Mucosa of rectum (tissue), 2 donors: ENCODE data around the gene PEAK3.

Source experiments
- H3K27ac ChIP-seq, 2 donors: one replicate each; pipeline ENCODE4 v1.7.0; 2013; ENCODE audit warnings: inconsistent platforms in 2 of 2, low read depth in 2 of 2, low read length in 2 of 2
- H3K27me3 ChIP-seq, 2 donors: one replicate each; pipeline ENCODE4 v1.7.0; 2013; ENCODE audit warnings: low read length in 2 of 2; ENCODE audit not compliant: control insufficient read depth in 2 of 2, insufficient read depth in 2 of 2
- H3K36me3 ChIP-seq, 2 donors: one replicate each; pipeline ENCODE4 v1.7.0; 2013; ENCODE audit warnings: low read length in 2 of 2; ENCODE audit not compliant: control insufficient read depth in 2 of 2, insufficient read depth in 2 of 2
- H3K4me1 ChIP-seq, 2 donors: one replicate each; pipeline ENCODE4 v1.7.0; 2013; ENCODE audit warnings: low read length in 2 of 2, mild to moderate bottlenecking in 1 of 2; ENCODE audit not compliant: control insufficient read depth in 2 of 2, insufficient read depth in 2 of 2
- H3K4me3 ChIP-seq, 2 donors: one replicate each; pipeline ENCODE4 v1.7.0; 2013; ENCODE audit warnings: low read length in 2 of 2
- H3K9ac ChIP-seq, 2 donors: one replicate each; pipeline ENCODE4 v1.7.0; 2013; ENCODE audit warnings: low read length in 2 of 2, low read depth in 1 of 2, mild to moderate bottlenecking in 1 of 2
- H3K9me3 ChIP-seq, 2 donors: one replicate each; pipeline ENCODE4 v1.7.0; 2013; ENCODE audit warnings: low read length in 2 of 2; ENCODE audit not compliant: control insufficient read depth in 2 of 2
- donor health status: healthy.
- donor health status: Normal muscosa, but diverticular disease.

Gene PEAK3

DNA sequence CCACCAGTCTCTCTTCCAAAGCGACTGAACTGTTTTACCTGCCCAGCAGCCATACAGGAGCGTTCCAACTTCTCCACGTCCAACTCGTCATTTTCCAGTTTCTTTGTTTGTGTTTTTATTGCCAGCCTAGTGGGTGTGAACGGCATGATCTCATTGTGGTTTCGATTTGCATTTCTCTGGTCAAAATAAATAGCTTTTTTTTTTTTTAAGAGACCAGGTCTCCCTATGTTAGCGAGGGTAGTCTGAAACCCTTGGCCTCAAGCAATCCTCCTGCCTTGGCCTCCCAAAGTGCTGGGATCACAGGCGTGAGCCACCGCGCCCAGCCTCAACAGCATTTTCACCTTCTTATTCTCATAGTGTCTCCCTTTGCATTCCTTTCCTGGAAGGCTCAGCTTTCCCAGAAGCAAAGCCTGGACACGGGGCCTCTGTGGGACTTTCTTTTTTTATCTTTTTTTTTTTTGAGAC lies 21.6 kb downstream of the PEAK3 start:
- Histone ChIP-seq H3K36me3 (no peaks in the 10 kb centered on the region), H3K27ac (peak overlapping the region; percentile 54 to 72), H3K4me3 (peak overlapping the region; percentile 40 to 41), H3K4me1 (peaks cover 0 to 5% of the 10 kb centered on the region in 2 donors), H3K27me3 (no peaks in the 10 kb centered on the region), H3K9me3 (no peaks in the 10 kb centered on the region), H3K9ac (peak overlapping the region in 1 of 2 donors; percentile 24)

GRCh38 chr19:2259336-2259735 lies 22.6 kb downstream of the PEAK3 start:
- Histone ChIP-seq H3K9ac (no peak overlapping the region), H3K4me1 (peaks cover 0 to 5% of the 10 kb centered on the region in 2 donors), H3K36me3 (no peaks in the 10 kb centered on the region), H3K27ac (no peak overlapping the region), H3K9me3 (no peaks in the 10 kb centered on the region), H3K27me3 (no peaks in the 10 kb centered on the region), H3K4me3 (no peak overlapping the region)

DNA sequence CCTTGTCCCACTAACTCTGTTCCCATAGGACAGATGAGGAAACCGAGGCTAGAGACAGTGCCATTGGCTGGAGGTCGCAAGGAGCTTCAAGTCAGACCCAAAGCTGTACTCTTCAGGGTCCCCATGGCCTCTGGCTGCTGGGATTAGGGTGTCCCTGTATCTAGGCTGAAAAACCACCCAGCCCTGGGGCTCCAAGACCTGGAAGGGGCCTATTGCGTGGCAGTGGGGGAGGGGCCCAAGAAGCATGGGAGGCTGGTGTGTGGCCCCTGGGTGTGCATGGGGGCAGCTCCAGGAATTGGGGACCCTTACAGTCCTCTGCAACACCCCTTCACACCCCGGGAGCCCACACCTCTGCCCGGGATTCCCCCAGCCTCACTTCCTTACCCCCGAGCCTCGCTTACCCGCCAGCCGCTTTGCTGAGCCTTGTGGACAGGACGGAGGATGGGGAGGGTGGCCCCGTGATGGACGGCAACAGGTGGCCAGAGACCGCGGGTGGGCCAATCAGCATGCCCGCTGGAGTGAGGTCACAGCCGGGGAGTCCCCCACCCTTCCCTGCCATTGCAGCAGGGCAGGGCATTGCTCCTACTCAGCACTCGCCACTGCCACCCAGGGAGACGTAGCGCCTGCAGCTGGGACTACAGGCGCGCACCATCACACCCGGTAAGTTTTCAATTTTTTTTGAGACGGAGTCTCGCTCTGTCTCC lies 25.8 kb downstream of the PEAK3 start, which contains the start of gene JSRP1:
TSS of gene JSRP1 (minus strand) at position 436 of the 704 bp plus-strand sequence. CDS start 1,103 bp downstream, outside the sequence.
- no peak within 1 kb of the TSS for H3K27ac ChIP-seq

DNA sequence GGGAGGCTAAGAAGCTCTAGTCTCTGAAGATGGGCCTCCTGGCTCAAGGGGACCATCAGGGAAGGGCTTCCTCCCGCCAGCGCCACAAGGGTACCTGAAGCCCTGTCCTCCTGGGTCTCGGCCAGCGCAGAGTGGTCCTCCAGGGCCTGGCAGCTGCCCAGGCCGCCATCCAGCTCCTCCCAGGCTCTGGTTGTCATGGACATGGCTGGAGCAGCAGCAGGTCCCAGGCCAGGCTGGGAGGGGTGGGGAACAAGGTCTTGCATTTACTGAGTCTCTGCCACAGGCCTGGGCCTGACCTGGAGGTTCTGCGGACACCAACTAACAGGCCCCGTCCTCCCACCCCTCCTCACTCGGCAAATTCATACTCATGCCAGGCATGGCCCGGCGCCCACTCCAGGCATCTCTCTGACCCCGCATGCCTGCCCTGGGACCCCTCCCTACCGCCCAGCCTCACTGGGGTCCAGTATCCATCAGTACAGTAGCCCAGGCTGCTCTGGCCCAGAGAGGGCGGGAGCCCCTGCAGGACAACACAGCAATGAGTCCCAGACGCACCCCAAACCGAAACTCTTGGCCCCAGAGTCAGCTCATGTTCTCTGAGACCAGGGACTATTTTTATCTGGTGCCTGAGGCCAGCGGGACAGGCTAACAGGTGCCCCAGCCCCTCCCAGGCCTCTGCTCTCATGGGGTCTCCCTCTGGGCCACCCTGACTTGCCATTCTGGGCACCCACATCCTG lies 26.7 kb downstream of the PEAK3 start:
- no peak overlapping the region for H3K27ac ChIP-seq

More for the DNA sequence above, 25.8 kb downstream of the PEAK3 start, which contains the start of gene JSRP1:
- no peaks in the 10 kb centered on the region for H3K9me3 ChIP-seq
- peak within 1 kb of the TSS in 1 of 2 donors; percentile 13 for H3K4me3 ChIP-seq
- peaks cover 20 to 25% of the 10 kb centered on the region in 2 donors for H3K27me3 ChIP-seq
- peaks cover 10 to 13% of the 10 kb centered on the region in 2 donors for H3K4me1 ChIP-seq
- H3K9ac ChIP-seq = no peak within 1 kb of the TSS
- H3K36me3 ChIP-seq = no peaks in the 10 kb centered on the region

DNA sequence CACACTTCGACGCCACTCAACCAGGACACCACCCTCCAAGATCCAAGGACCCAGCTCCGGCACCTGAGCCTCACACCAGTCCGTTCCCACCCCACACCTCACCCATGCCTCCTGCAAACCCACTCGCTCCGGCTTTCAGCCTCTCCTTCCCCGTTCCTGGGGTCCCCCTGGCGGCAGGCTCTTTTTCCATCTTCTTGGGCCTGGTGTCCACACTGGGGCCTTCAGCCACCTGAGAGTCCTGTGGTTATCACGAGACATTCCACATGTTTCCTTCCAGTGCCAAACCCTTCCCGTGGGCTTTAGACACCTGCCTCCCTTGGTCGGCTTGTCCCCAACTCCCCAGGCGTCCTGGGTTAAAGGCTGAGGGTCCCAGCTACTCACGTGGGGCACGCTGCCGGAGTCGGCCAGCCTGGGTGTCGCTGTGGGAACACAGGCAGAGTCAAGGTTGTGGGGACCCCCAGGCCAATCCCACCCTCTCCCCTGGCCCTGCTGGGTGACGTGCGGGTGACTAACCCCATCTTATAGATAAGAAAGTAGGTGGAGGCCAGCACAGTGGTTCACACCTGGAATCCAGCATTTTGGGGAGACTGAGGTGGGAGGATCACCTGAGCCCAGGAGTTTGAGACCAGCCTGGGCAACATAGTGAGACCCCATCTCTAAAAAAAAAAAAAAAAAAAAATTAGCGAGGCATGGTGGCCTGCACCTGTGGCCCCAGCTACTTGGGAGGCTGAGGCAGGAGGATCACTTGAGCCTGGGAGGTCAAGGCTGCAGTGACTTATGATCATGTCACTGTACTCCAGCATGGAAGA lies 27.7 kb downstream of the PEAK3 start:
- Histone ChIP-seq H3K27ac (no peak overlapping the region), H3K27me3 (peaks cover 20 to 38% of the 10 kb centered on the region in 2 donors), H3K4me1 (peaks cover 11 to 12% of the 10 kb centered on the region in 2 donors), H3K9ac (no peak overlapping the region), H3K9me3 (no peaks in the 10 kb centered on the region), H3K4me3 (no peak overlapping the region), H3K36me3 (no peaks in the 10 kb centered on the region)

More for the DNA sequence above, 26.7 kb downstream of the PEAK3 start:
- H3K4me1 ChIP-seq = peaks cover 11 to 12% of the 10 kb centered on the region in 2 donors
- no peak overlapping the region for H3K9ac ChIP-seq
- H3K4me3 ChIP-seq = no peak overlapping the region
- no peaks in the 10 kb centered on the region for H3K36me3 ChIP-seq
- peaks cover 20 to 31% of the 10 kb centered on the region in 2 donors for H3K27me3 ChIP-seq
- H3K9me3 ChIP-seq = no peaks in the 10 kb centered on the region

DNA sequence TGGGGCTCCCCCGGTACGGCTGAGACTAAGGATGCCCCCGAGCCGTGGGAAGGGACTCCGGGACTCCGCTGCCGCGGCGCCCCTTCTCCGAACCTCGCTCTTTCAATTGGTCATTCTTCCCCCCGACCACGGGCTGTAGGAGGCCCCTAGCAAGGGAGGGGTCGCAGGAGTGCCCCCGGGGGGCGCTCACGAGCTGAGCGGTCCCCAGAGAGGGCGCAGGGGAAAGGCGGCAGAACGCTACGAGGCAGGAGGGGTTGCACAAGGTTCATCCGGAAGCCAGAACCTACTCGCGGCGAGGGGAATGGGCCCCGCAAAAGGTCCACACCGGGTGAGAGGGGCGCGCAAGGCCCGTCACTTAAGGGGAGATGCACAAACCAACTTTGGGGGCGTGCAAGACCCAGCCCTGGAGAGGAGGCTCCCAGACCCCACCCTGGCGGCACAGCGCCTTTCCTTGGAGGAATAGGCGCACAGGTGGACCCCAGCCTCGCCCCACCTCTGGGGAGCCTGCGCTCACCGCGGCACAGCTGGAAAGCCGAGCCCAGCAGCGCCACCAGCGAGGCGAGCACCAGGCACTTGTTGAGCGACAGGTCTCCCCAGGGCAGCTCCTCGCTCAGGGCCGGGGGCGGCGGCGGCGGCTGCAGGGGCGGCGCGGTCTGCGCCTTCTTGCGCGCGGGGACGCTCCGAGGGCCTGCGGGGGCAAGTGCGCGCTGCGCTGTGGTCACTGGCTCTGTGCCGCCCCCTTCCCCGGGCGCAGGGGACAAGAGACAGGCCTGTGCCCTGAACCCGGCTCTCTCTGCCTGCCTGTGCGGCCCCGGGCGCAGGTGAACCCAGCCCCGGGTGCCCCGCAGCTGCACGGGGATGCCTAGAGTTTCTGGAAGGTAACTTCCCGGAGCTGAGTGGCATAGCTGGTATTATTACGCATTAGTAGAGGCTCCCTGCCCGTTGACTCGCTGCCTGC lies 28.6 kb downstream of the PEAK3 start:
- no peak overlapping the region for H3K27ac ChIP-seq
- peaks cover 11 to 12% of the 10 kb centered on the region in 2 donors for H3K4me1 ChIP-seq
- H3K27me3 ChIP-seq = peaks cover 20 to 38% of the 10 kb centered on the region in 2 donors
- peaks cover 0 to 3% of the 10 kb centered on the region in 2 donors for H3K36me3 ChIP-seq
- H3K4me3 ChIP-seq = no peak overlapping the region
- no peaks in the 10 kb centered on the region for H3K9me3 ChIP-seq
- H3K9ac ChIP-seq = no peak overlapping the region

- no peak overlapping the region for H3K4me3 ChIP-seq
- H3K4me1 ChIP-seq = peaks cover 11 to 12% of the 10 kb centered on the region in 2 donors
- H3K9ac ChIP-seq = no peak overlapping the region
- peaks cover 20 to 38% of the 10 kb centered on the region in 2 donors for H3K27me3 ChIP-seq
- H3K36me3 ChIP-seq = peaks cover under 1 to 3% of the 10 kb centered on the region in 2 donors
- H3K9me3 ChIP-seq = no peaks in the 10 kb centered on the region
- no peak overlapping the region for H3K27ac ChIP-seq
Observed at GRCh38 chr19:2252797-2253105, 29.2 kb downstream of the PEAK3 start.

GRCh38 chr19:2252055-2252796 lies 29.7 kb downstream of the PEAK3 start:
- Histone ChIP-seq H3K27ac (no peak overlapping the region), H3K27me3 (peaks cover 20 to 38% of the 10 kb centered on the region in 2 donors), H3K36me3 (peaks cover 6% of the 10 kb centered on the region in 2 donors), H3K4me3 (no peak overlapping the region), H3K9ac (no peak overlapping the region), H3K9me3 (no peaks in the 10 kb centered on the region), H3K4me1 (peaks cover 11 to 12% of the 10 kb centered on the region in 2 donors)
